ENCODE results near the gene CENPI. TPM values are rescaled to one million over a fixed set of nuclear protein-coding genes. Genes with fewer than 3 reads are reported as not detected.

Gene CENPI
- total and polyA plus RNA-seq, 7 donors: 1.2 to 3.4 (median 2.4) TPM; not detected in 1

- Histone ChIP-seq H3K27me3 (no peaks in the 10 kb centered on the region), H3K27ac (no peak overlapping the region), H3K36me3 (no peaks in the 10 kb centered on the region), H3K9me3 (no peaks in the 10 kb centered on the region), H3K4me3 (no peak overlapping the region), H3K4me1 (no peaks in the 10 kb centered on the region)
- DNase-seq: no peak
- TF ChIP-seq CTCF (IDR thresholded peaks at IDR 0.05): no peak
- intact Hi-C loops (cut with DNase I): no loop called here
- WGBS, 2 donors: 78 to 90% methylated on average over 3 of the region's 3 CpGs
Measured at GRCh38 chrX:101117701-101118100, 19.7 kb downstream of the CENPI start.

- no peaks in the 10 kb centered on the region for H3K27me3 ChIP-seq
- no peak for TF ChIP-seq POLR2A (IDR thresholded peaks at IDR 0.05)
- TF ChIP-seq EP300 (IDR thresholded peaks at IDR 0.05): no peak
- no peak for TF ChIP-seq CTCF (IDR thresholded peaks at IDR 0.05)
- no peak for TF ChIP-seq POLR2AphosphoS5 (IDR thresholded peaks at IDR 0.05)
- no peaks in the 10 kb centered on the region for H3K36me3 ChIP-seq
- H3K9me3 ChIP-seq: no peaks in the 10 kb centered on the region
- WGBS, 2 donors: 84 to 93% methylated on average over 2 of the region's 2 CpGs
- intact Hi-C loops (cut with DNase I): no loop called here
- no peaks in the 10 kb centered on the region for H3K4me1 ChIP-seq
- H3K4me3 ChIP-seq: no peak overlapping the region
- H3K27ac ChIP-seq: no peak overlapping the region
- no peak for DNase-seq
Measured at GRCh38 chrX:101136235-101136634, 38.2 kb downstream of the CENPI start.

Other genes starting within 250 kb of the CENPI start
- under 1 TPM in 2 of 4 donors, not detected in 2; 0.33 to 0.36 TPM for gene NOX1, start 223.8 kb upstream of the CENPI start, total RNA-seq
- gene NOX1, start 223.8 kb upstream of the CENPI start, polyA plus RNA-seq: 10 to 100 TPM in 2 of 3 donors, 1 to 10 TPM in 1; 6.6 to 54.8 (median 12.0) TPM
- 1 to 10 TPM in 1 of 4 donors, under 1 TPM in 1, not detected in 2; 0.14 to 1.2 TPM for gene XKRX, start 169.3 kb upstream of the CENPI start, total RNA-seq
- 1 to 10 TPM in 1 of 3 donors, under 1 TPM in 1, not detected in 1; 0.23 to 1.3 TPM for gene XKRX, start 169.3 kb upstream of the CENPI start, polyA plus RNA-seq
- not detected for gene ARL13A, start 128.5 kb upstream of the CENPI start, total RNA-seq
- not detected for gene ARL13A, start 128.5 kb upstream of the CENPI start, polyA plus RNA-seq
- 10 to 100 TPM; 13.9 to 20.1 (median 17.6) TPM for gene TRMT2B, start 46.1 kb upstream of the CENPI start, total RNA-seq
- 10 to 100 TPM in 2 of 3 donors, 1 to 10 TPM in 1; 9.6 to 13.8 (median 13.2) TPM for gene TRMT2B, start 46.1 kb upstream of the CENPI start, polyA plus RNA-seq
- 10 to 100 TPM; 39.2 to 62.1 (median 49.7) TPM for gene TMEM35A, start 19.3 kb upstream of the CENPI start, total RNA-seq
- gene TMEM35A, start 19.3 kb upstream of the CENPI start, polyA plus RNA-seq: 1 to 10 TPM in 2 of 3 donors, not detected in 1; 1.8 to 3.2 TPM
- gene DRP2, start 121.6 kb downstream of the CENPI start, total RNA-seq: 1 to 10 TPM; 4.8 to 7.1 (median 6.4) TPM
- under 1 TPM in 2 of 3 donors, not detected in 1; 0.48 to 0.60 TPM for gene DRP2, start 121.6 kb downstream of the CENPI start, polyA plus RNA-seq
- under 1 TPM in 2 of 4 donors, not detected in 2; 0.16 to 0.54 TPM for gene TAF7L, start 193.1 kb downstream of the CENPI start, total RNA-seq
- gene TAF7L, start 193.1 kb downstream of the CENPI start, polyA plus RNA-seq: under 1 TPM in 1 of 3 donors, not detected in 2; 0.12 TPM